ENCODE data around the gene TTBK1. TPM values are rescaled to one million over a fixed set of nuclear protein-coding genes. Genes with fewer than 3 reads are reported as not detected.

The TTBK1 gene
- total and polyA plus RNA-seq, 2 donors (not counting 1 experiment from before 2014, with no cell fraction given), result under 0.01 TPM; not detected in 1

GRCh38 chr6:43220439-43220951, 22.8 kb upstream of the TTBK1 start:
- H3K4me1 ChIP-seq (ENCODE audit: control insufficient read depth, extremely low read depth, insufficient read depth, low read length), result no peaks in the 10 kb centered on the region
- no peak overlapping the region for H2AFZ ChIP-seq (ENCODE audit: low read length)
- H3K4me2 ChIP-seq (ENCODE audit: extremely low read depth, insufficient read depth, low read length), result no peak overlapping the region
- no peak overlapping the region for H3K27ac ChIP-seq (ENCODE audit: insufficient read depth, low read length)
- no peaks in the 10 kb centered on the region for H3K27me3 ChIP-seq (ENCODE audit: control insufficient read depth, insufficient read depth, low read length)
- H3K9me3 ChIP-seq (ENCODE audit: control insufficient read depth, insufficient read depth, low read depth, low read length), result no peaks in the 10 kb centered on the region
- DNase-seq (ENCODE audit: low read depth in 2 of 2), result no peak
- TF ChIP-seq CTCF (conservative IDR thresholded peaks at IDR 0.05 in 1 of 2, IDR thresholded peaks at IDR 0.05 in 1 of 2; ENCODE audit: low read depth in 1 of 2, low read length in 2 of 2), result no peak
- TF ChIP-seq EZH2 (IDR thresholded peaks at IDR 0.05; ENCODE audit: low read length, missing control alignments), result no peak
- peaks cover 14% of the 10 kb centered on the region for H3K36me3 ChIP-seq (ENCODE audit: control insufficient read depth, insufficient read depth, low read length)
- no peaks in the 10 kb centered on the region for H3K79me2 ChIP-seq (ENCODE audit: control insufficient read depth, insufficient read depth, low read length)
- H3K9ac ChIP-seq (ENCODE audit: insufficient read depth, low read length), result no peak overlapping the region
- H4K20me1 ChIP-seq (ENCODE audit: control insufficient read depth, extremely low read depth, insufficient read depth, low read length), result no peaks in the 10 kb centered on the region
- H3K4me3 ChIP-seq (replicated peaks in 1 of 4; ENCODE audit: control extremely low read depth in 1 of 4, insufficient read depth in 1 of 4, low read depth in 3 of 4, low read length in 4 of 4), result no peak overlapping the region

DNA sequence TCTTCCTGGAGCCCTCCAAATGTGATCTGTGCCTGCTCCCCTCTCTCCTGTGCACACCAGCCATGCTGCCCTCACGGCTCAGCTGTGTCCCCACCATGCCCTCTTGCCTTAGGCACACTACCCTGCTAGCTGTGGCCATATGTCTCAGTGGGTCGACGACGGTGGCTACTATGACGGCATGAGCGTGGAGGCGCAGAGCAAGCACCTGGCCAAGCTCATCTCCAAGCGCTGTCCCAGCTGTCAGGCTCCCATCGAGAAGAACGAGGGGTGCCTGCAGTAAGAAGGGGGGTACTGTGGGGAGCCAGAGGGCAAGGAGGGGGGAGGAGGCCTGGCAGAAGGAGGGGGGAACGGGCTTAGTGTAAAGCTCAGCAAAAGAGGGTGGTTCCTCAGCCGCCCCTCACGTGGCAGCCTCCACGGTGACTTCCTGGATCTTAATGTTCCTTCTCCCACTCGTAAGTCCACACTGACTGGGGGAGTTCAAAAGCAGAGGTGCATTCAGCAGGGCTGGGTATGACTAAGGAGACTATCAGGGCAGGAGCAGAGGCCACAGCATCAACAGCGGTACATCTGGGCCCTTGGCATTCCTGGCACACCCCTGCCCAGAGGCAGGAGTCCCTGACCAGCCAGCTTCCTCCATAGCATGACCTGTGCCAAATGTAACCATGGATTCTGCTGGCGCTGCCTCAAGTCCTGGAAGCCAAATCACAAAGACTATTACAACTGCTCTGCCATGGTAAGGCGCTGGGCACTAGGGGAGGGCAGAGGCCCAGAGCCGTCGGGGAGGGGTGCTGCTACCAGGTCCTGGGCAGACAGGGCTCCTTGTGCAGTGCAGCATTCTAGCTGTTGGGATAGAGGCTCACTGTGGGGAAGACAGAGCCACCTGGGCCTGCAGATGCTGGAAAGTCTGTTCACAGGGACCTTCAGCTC, 22.0 kb upstream of the TTBK1 start:
- Histone ChIP-seq H4K20me1 (ENCODE audit: control insufficient read depth, extremely low read depth, insufficient read depth, low read length) (no peaks in the 10 kb centered on the region), H3K4me1 (ENCODE audit: control insufficient read depth, extremely low read depth, insufficient read depth, low read length) (no peaks in the 10 kb centered on the region), H3K4me3 (replicated peaks in 1 of 4; ENCODE audit: control extremely low read depth in 1 of 4, insufficient read depth in 1 of 4, low read depth in 3 of 4, low read length in 4 of 4) (no peak overlapping the region), H2AFZ (ENCODE audit: low read length) (no peak overlapping the region), H3K27ac (ENCODE audit: insufficient read depth, low read length) (no peak overlapping the region), H3K27me3 (ENCODE audit: control insufficient read depth, insufficient read depth, low read length) (no peaks in the 10 kb centered on the region), H3K9me3 (ENCODE audit: control insufficient read depth, insufficient read depth, low read depth, low read length) (no peaks in the 10 kb centered on the region), H3K9ac (ENCODE audit: insufficient read depth, low read length) (no peak overlapping the region), H3K79me2 (ENCODE audit: control insufficient read depth, insufficient read depth, low read length) (no peaks in the 10 kb centered on the region), H3K36me3 (ENCODE audit: control insufficient read depth, insufficient read depth, low read length) (peaks cover 12% of the 10 kb centered on the region), H3K4me2 (ENCODE audit: extremely low read depth, insufficient read depth, low read length) (no peak overlapping the region)
- TF ChIP-seq CTCF (conservative IDR thresholded peaks at IDR 0.05 in 1 of 2, IDR thresholded peaks at IDR 0.05 in 1 of 2; ENCODE audit: low read depth in 1 of 2, low read length in 2 of 2) (no peak), EZH2 (IDR thresholded peaks at IDR 0.05; ENCODE audit: low read length, missing control alignments) (no peak)
- peak in 1 of 2 donors; percentile 18 for DNase-seq (ENCODE audit: low read depth in 2 of 2)

DNA sequence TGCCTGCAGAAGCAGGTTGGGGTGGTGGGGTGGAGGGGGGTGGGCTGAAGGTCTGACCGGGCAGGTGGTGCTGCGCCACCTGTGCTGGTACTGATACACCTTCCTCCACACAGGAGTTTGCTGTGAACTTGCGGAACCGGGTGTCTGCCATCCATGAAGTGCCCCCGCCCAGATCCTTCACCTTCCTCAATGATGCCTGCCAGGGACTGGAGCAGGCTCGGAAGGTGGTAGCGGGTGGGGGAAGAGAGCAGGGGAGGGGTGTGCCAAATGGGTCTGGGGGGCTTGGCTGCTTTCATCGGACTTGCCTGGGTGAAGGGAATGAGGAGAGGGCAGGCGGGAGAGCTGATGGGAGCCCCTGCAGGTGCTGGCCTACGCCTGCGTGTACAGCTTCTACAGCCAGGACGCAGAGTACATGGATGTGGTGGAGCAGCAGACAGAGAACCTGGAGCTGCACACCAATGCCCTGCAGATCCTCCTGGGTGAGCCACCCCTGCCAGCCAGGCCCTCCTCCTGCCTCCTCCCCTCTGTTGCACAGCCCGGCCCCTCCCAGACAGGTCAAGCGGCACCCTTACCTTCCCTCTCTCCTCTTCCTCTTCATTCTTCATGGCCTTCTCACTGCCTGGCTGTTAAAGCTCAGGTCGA, 20.7 kb upstream of the TTBK1 start:
- Histone ChIP-seq H3K79me2 (ENCODE audit: control insufficient read depth, insufficient read depth, low read length) (no peaks in the 10 kb centered on the region), H3K27ac (ENCODE audit: insufficient read depth, low read length) (no peak overlapping the region), H4K20me1 (ENCODE audit: control insufficient read depth, extremely low read depth, insufficient read depth, low read length) (no peaks in the 10 kb centered on the region), H2AFZ (ENCODE audit: low read length) (no peak overlapping the region), H3K27me3 (ENCODE audit: control insufficient read depth, insufficient read depth, low read length) (no peaks in the 10 kb centered on the region), H3K9ac (ENCODE audit: insufficient read depth, low read length) (no peak overlapping the region), H3K4me1 (ENCODE audit: control insufficient read depth, extremely low read depth, insufficient read depth, low read length) (no peaks in the 10 kb centered on the region), H3K36me3 (ENCODE audit: control insufficient read depth, insufficient read depth, low read length) (peaks cover 12% of the 10 kb centered on the region), H3K4me2 (ENCODE audit: extremely low read depth, insufficient read depth, low read length) (no peak overlapping the region), H3K9me3 (ENCODE audit: control insufficient read depth, insufficient read depth, low read depth, low read length) (no peaks in the 10 kb centered on the region), H3K4me3 (replicated peaks in 1 of 4; ENCODE audit: control extremely low read depth in 1 of 4, insufficient read depth in 1 of 4, low read depth in 3 of 4, low read length in 4 of 4) (no peak overlapping the region)
- TF ChIP-seq EZH2 (IDR thresholded peaks at IDR 0.05; ENCODE audit: low read length, missing control alignments) (no peak), CTCF (conservative IDR thresholded peaks at IDR 0.05 in 1 of 2, IDR thresholded peaks at IDR 0.05 in 1 of 2; ENCODE audit: low read depth in 1 of 2, low read length in 2 of 2) (no peak)
- DNase-seq (ENCODE audit: low read depth in 2 of 2), result no peak

Data from fibroblast of lung (primary cell).